Stimulated activated CD8-positive, alpha-beta memory T cell treated with anti-CD3 and anti-CD28 coated beads, Interleukin-12 subunit alpha, Interleukin-12 subunit beta, amount 100 ng/mL, for 24 hours (primary cell): Measurements from ENCODE around the gene HLA-E.

ENCODE experiments used
- DNase-seq: peaks from one replicate; pipeline ENCODE4 v3.0.0-alpha.2; 2020; ENCODE audit errors: extremely low read depth

The HLA-E gene

GRCh38 chr6:30541515-30542403 lies 52.5 kb downstream of the HLA-E start:
- peak; percentile 33 for DNase-seq

DNA sequence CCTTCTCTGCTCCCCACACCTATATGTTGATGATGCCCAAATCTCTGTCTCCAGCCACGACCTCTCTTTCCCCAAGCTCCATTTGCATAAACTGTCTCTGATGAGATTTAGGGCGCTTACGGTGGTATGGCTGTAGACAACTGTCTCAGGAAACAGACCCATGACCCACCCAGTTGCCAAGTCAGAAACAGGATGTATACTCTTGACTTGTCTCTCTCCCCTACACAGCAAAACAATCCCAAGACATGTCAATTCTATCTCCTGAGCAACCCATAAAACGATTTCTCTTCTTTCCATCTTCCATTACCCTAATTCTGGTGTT lies 53.1 kb downstream of the HLA-E start:
- DNase-seq, result no peak

DNA sequence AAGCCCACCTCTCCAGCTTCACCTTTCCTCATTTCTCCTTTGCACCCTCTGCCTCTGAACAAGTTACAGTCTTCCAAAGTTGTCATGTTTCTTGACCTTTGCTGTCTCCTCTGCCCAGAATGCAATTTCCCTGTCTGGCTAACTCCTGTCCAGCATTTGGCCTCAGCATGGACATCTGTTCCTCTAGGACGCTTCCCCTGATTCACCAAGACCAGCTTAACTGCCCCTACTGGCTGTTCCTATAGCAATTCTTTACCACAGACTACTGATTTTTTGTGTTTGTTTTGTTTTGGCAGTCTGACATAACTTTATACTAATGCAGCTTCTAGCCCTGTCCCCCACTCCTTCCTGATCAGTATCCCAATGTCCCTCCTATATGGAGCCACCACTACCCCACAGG lies 53.6 kb downstream of the HLA-E start:
- DNase-seq, result no peak
